GM18517 (cell line): ENCODE results near the gene CCDC144A.
"Not testable (repeated sequence)": the region's sequence is repeated elsewhere in the genome, so short reads cannot be mapped to it uniquely, and the experiment has no call there.

Experiments used
- ATAC-seq: cut with Tn5 transposase; IDR thresholded peaks from one replicate; pipeline ENCODE4 v1.9.1; 2021; ENCODE audit warnings: mild to moderate bottlenecking, moderate library complexity; ENCODE audit not compliant: unreplicated experiment

The CCDC144A gene

GRCh38 chr17:16817940-16818339, 127.9 kb downstream of the CCDC144A start:
- ATAC-seq = not testable (repeated sequence)

GRCh38 chr17:16818340-16818739, 128.3 kb downstream of the CCDC144A start:
- no peak for ATAC-seq

- no peak for ATAC-seq
Measured at GRCh38 chr17:16818821-16819683, 129.0 kb downstream of the CCDC144A start.

GRCh38 chr17:16820161-16820877, 130.3 kb downstream of the CCDC144A start:
- no peak for ATAC-seq

GRCh38 chr17:16820979-16821543, 131.0 kb downstream of the CCDC144A start:
- no peak for ATAC-seq

- ATAC-seq = not testable (repeated sequence)
Measured at GRCh38 chr17:16822133-16822532, 132.1 kb downstream of the CCDC144A start.

GRCh38 chr17:16823768-16824406, 133.8 kb downstream of the CCDC144A start:
- ATAC-seq = not testable (repeated sequence)
